GM15510 (cell line): Measurements from ENCODE around the gene KLHL17.

Experiments used
- POLR2A ChIP-seq: IDR thresholded peaks from 3 replicates; pipeline ENCODE4 v1.6.1; 2011; ENCODE audit warnings: borderline replicate concordance; ENCODE audit not compliant: insufficient read length; ENCODE audit errors: extremely low read depth

KLHL17 gene

DNA sequence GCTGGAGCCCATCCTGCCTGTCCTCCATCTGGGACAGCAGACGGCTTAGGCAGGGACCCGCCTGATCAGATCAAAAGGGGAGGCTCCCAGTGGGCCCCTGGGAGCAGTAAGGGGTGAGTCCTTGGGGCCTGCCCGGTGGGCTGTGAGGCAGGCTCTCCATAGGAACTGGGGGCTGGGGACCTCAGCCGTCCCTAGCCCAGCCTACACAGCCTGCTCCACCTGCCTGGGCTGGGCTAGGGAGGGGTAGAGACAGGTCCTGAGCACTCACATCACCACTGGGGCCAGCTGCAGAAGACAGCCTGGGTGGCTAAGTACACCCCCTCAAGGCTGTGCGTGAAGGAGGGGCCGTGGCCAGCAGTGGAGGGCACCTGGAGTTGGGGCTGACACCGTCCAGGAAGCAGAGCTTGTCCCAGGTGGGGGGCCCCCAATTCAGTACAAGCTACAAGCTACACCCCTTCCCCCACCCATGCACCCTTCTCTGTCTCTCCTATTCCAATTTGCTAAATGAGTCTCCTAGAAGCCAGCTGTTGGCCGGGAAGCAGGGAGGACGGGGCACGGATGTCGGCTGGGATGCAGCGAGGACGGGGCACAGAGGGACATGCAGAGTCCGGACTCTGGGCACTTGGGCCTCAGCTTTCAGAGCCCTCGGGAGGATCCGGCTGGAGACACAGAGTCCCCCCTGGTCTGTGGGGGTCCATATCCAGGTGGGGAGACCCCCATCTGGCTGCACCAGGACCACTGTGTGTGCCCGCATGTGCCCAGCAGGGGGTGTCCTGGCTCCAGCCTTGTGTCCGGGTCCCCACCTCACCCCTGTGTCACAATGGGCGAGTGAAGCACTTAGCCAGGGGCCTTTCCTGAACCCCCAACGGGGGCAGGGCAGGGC lies 54.7 kb downstream of the KLHL17 start:
- no peak for TF ChIP-seq POLR2A
